ENCODE results near the gene CDC42SE2.
"Not testable (repeated sequence)": the region's sequence is repeated elsewhere in the genome, so short reads cannot be mapped to it uniquely, and the experiment has no call there.

Gene CDC42SE2

DNA sequence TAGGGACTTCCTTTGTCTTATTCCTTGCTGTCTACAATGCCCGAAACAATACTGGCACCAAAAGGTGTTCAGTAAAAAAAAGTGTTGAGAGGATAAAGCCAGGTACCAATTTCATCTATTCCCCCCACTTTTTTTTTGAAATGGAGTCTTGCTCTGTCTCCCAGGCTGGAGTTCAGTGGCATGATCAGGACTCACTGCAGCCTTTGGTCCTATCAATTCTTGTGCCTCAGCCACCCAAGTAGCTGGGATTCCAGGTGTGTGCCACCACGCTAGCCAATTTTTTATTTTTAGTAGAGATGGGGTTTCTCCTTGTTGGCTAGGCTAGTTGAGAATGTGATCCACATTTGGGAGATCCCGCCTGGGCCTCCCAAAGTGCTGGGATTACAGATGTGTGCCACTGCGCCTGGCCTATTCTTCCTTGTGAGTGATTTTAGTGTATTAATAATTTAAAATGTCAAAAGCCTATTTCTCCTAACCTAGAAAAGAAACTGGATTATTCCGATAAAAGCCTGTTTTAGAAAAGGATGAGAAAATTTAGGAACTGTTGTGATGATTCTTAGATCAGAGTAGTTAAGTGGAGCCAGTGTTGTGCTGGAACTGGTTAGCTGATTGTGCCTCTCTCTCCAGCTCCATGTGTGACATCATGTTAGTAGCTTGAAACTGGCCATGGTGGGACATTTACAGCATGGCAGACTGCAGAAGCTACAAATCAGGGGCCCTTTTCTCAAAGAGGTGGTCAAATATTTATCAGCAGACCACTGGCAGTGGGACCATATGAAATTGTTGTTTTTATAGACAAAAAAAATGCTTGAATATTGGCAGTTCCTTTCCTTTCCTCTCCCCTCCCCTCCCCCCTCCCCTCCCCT, 14.3 kb downstream of the CDC42SE2 start:
- no peak for DNase-seq (ENCODE audit: low read depth in 2 of 2)

DNA sequence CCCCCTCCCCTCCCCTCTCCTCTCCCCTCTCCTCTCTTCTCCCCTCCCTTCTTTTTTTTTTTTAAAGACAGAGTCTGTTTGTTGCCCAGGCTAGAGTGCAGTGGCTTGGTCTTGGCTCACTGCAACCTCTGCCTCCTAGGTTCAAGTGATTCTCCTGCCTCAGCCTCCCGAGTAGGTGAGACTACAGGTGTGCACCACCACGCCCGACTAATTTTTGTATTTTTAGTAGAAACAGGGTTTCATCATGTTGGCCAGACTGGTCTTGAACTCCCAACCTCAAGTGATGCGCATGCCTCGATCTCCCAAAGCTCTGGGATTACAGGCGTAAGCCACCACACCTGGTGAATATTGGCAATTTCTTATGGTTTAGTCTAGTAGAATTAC, 14.9 kb downstream of the CDC42SE2 start:
- DNase-seq (ENCODE audit: low read depth in 2 of 2), result not testable (repeated sequence)

DNA sequence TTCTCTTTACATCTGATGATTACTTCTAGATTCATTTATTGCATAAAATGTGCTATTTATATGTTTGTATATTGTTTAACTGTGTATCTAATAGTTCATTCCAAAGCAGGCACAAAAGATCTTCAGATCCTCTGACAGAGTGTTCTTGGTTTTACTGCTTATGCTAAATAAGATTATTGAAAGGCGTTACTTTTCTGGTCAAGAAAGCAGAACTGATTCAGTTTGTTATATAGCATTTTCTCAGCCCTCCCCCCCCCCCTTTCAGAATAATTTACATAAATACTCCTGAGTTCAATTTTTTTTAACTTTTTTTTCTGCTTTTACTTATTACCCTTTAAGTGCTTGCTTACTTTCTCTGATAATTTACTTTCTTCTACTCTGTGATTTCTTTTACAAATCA, 15.4 kb downstream of the CDC42SE2 start:
- DNase-seq (ENCODE audit: low read depth in 2 of 2), result no peak

DNA sequence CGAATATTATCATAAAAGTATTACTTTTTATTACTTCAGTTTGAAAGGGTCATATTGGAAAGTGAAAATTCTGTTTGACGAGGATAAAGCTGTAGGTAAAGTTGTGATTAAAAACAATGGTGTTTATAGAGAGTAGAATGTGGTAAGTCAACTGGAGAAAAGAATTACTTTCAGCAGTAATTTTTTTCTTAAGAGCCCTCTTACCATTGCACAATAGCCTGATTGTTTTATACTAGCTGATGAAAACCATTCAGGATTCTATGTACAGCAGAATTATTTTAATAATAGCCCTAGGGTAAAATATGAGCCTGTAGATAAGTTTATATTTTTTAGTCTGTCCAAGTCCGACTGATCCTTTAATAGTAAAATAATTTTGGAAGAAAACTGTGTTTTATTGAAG, 16.6 kb downstream of the CDC42SE2 start:
- no peak for DNase-seq (ENCODE audit: low read depth in 2 of 2)

DNA sequence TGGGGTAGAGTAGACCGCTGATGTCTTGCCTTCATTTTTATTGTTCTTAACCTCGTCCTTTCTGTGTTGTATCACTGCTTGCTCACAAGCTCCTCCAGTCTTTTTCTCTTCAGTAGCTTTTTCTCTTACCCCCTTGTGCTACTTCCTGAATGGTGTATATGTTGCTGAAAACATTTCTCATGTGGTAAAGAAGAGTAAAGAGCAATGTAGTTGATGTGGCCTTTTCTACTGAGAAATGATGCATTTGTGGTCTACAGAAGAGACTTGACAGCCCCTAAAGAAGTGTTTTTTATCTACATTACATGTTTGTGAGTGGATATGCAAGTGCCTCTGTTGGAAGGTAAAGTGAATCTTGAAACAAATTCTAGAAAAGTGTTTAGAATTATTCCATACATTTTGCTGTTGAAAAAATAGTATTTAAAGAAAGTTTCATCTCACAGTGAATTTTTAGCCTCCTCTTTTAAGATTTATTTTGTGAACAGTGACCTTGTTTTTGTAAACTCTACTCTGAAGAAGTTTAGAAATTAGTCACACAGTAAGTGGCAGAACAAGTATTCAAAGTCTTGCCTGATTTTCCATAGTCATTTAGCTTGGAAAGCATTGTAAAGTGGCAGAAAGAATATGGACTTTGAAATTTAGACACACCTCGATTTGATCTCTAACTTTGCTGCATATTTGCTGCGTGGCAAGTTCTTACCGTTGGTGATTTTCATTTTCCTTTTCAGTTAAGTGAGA, 17.4 kb downstream of the CDC42SE2 start:
- DNase-seq (ENCODE audit: low read depth in 2 of 2), result no peak

DNA sequence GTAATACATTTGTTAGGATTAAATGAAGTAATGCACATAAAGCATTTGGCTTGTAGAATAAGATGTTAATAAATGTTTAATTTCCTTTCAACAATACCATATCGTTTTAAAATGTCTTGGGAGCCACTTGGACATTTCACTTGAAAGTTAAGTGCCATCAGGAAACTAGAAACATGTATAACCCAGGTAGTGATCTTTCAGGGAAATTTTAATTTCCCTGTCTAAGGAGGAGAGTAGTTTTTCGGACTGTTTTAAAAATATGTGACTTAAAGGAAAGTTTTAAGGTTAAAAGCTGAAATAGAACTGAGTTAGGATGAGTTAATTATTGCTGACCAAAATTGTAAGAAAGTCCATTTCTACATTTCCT, 18.0 kb downstream of the CDC42SE2 start:
- DNase-seq (ENCODE audit: low read depth in 2 of 2), result no peak

DNA sequence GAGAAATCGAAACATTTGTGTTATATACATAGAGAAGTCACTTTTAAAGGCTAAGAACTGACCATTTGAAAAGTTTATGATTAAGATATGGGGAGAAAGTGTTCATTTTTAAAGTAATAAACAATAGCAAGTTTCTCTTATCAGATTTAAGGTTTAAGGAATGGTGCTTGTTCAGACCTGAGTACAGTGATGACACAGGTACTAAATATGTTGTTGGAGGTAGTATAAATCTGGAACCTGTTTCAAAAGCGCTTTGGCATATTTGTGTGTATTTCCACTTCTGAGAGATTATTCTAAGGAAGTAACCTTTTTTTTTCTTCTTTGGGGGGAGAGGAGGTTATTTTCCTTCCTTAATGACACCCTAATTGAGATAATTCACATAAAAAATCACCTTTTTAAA, 18.4 kb downstream of the CDC42SE2 start:
- no peak for DNase-seq (ENCODE audit: low read depth in 2 of 2)

DNA sequence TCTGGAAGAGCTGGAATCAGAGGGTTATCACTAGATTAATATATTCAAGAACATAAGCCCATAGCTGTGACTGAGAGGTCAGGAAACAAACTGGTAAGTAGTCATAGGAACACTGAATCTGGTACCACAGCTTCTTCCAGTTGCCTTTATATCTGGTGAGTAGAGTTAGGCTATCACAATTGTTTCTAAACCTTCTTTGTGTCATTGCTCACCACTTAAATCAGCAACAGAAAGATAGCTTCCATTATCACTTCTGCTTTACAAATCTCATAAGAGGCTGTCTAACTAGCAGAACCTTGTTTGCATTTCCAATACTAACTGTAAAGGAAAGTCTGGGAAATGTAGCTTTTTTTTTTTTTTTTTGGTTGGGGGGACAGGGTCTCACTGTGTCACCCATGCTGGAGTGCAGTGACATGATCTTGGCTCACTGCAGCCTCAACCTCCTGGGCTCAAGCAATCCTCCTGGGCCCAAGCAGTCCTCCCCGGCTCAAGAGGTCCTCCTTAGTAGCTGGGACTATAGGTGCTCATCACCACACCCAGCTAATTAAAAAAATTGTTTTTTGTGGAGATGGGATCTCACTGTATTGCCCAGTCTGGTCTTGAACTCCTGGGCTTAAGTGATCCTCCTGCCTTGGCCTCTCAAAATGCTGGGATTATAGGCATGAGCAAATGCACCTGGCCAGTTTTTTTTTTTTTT, 22.0 kb downstream of the CDC42SE2 start:
- no peak for DNase-seq (ENCODE audit: low read depth in 2 of 2)

DNA sequence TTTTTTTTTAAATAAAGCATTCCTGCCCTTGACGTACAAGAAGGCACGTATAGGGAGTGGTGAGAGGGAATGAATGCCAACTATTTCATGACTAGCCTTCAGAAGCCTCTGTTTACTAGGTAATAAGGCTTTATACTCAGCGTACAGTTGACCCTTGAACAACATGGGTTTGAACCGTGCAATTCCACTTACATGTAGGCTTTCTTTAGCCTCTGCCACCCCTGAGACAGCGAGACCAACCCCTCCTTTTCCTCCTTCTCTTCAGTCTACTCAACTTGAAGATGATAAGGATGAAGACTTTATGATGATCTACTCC, 22.5 kb downstream of the CDC42SE2 start:
- DNase-seq (ENCODE audit: low read depth in 2 of 2), result no peak

DNA sequence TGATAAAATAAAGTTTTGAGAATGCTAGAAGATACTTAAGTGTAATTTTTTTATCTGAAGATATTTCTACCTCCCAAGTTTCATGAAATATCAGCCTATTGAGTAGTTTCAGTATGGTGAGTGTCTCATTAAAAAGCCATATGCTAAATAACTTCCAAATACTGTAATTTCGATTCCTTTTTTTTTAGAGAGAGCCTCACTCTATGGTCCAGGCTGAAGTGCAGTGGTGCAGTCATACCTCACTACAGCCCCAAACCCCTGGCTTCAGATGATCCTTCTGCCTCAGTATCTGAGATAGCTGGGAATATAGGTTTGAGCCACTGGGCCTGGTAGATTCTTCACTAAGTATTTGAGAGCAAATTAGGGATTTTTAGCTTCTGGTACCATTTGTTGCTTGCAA, 24.5 kb downstream of the CDC42SE2 start:
- DNase-seq (ENCODE audit: low read depth in 2 of 2), result no peak

DNA sequence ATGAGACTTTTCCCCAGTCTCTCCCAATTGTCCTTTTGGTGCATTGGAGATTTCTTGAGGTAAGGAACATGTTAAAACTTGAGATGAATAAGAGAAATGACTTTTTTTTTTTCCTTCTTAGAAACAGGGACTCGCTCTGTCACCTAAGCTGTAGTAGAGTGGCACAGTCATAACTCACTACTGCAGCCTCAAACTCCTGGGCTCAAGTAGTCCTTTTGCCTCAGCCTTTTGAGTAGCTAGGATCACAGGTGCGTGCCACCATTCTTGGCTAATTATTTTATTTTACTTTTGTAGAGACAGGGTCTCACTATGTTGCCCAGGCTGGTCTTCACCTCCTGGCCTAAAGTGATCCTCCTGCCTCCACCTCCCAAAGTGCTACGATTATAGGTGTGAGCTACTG, 25.9 kb downstream of the CDC42SE2 start:
- no peak for DNase-seq (ENCODE audit: low read depth in 2 of 2)

DNA sequence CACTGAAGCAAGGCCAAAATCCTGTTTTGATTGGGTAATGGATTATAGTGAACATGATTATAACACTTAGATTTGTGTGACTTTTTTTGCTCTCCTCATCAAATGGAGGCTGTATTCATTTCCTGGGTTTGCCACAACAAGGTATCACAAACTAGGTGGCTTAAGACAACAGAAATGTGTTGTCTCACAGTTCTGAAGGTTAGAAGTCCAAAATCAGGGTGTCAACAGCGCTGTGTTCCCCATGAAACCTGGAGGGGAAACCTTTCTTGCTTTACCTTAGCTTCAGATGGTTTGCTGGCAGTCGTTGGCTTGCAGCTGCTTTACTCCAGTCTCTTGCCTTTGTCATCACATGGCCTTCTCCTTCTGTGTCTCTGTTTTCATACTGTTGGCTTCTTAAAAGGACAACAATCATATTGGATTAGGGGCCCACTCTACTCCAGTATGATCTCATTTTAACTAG, 32.4 kb downstream of the CDC42SE2 start:
- DNase-seq (ENCODE audit: low read depth in 2 of 2), result no peak

DNA sequence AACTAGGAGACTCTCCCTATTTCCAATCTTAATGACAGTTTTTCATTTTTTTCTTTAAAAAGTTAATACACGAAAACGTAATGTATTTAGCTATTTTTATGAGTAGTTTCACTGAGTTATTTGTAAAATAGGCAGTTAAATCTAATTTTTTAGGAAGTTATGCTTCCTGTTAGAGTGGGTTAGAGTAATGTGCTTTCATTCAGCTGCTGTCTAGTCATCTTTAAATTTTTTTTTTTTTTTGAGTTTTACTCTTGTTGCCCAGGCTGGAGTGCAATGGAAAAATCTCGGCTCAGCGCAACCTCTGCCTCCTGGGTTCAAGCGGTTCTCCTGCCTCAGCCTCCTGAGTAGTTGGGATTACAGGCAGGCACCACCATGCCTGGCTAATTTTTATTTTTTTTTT, 34.0 kb downstream of the CDC42SE2 start:
- no peak for DNase-seq (ENCODE audit: low read depth in 2 of 2)

DNA sequence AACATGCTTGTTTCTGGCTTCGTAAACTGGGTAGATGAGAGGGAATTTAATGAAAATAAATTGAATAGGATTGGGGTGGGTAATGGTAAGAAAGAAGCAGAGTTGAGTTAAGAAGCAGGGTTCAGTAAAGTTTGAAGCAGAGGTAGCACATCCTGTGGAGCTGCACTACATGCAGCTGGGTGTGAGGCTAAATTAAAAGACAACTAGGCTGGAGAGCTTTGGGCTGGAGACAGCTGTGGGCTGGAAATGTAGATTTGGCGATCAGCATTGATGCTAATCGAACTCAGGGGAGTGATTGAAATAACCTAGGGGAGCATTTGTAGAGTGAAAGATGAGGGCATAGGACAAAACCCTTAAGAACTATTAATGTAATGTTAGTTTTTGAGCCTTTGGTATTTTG, 35.6 kb downstream of the CDC42SE2 start:
- no peak for DNase-seq (ENCODE audit: low read depth in 2 of 2)

DNA sequence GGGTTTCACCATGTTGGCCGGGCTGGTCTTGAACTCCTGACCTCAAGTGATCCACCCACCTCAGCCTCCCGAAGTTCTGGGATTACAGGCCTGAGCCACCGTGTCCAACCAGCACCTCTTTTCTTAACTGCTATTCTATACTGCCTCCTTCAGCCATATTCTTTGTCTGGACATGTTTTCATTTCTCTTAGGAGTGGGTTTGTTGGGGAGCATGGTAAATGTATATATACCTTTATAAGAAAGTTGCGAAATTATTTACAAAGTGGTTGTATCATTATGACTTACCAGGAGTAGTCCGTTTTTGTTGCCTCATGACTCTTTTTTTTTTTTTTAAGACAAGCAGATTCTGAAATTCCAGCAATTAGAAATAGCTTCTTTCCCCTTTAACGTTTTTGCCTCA, 38.7 kb downstream of the CDC42SE2 start:
- no peak for DNase-seq (ENCODE audit: low read depth in 2 of 2)

DNA sequence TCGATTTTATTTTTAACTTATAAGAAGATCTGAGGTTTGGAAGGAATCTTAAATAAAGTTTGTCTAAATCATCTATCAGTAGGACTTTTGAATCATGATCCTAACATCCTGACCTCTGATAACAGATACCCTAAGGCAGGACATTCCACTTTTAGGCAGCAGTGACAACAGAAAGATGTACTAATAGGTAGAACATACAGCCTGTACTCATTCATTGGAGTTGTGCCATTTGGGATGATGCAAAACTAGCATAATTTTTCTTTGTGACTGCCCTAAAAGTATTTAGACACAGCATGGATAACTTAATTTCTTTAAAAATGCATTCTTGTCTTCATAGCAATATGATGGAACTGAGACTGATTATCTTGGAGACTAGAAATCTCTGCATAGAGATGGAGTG, 39.7 kb downstream of the CDC42SE2 start:
- DNase-seq (ENCODE audit: low read depth in 2 of 2), result no peak

DNA sequence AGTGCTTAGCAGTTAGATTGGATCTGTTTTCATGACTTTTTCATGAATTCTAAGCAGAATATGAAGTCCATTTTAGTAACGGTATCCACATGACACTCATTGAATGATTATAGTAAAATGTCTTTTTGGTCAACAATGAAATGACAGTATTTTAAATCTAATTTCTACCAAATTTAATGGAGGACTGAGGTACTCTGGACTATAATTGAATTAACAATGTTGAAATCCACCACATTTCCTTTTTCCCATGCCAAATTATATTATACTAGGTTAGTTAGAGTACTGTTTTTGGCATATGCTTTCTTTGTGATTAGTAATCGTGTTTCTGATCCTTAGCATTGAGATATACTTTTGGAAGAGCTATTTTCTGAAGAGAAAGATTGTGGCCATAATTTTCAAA, 40.6 kb downstream of the CDC42SE2 start:
- DNase-seq (ENCODE audit: low read depth in 2 of 2), result no peak

DNA sequence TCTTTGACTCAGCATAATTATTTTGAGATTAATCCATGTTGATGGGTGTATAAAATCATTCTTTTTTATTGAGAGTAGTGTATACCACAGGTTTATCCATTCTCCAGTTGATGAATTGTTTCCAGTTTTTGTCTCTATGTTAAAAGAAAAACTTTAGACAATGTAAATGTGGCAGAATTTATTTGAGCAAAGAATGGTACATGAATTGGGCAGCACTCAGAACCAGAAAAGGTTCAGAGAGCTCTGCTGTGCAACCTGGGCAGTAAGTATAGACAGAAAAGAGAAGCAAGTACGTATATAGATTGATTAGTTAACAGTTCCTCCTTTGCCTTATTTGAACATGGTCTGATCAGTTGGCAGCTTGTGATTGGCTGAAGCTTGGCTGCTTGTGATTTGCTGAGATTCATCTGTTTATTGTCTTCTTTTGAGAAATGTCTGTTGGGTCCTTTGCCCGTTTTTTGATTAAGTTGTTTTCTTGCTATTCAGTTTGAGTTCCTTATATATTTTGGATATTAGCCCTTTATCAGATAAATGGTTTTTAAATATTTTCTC, 41.4 kb downstream of the CDC42SE2 start:
- no peak for DNase-seq (ENCODE audit: low read depth in 2 of 2)

DNA sequence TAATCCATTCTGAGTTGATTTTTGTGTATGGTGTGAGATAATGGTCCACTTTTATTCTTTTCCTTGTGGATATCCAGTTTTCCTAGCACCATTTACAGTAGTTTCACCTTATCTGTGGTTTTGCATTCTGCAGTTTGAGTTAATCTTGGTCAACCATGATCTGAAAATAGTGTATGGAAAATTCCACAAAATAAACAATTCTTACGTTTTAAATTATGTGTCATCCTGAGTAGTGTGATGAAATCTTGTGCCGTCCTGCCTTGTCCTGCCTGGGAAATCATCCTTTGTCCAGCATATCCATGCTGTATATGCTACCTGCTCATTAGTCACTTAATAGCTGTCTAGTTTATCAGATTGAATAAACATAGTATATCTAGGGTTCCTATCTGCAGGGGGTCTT, 42.1 kb downstream of the CDC42SE2 start:
- no peak for DNase-seq (ENCODE audit: low read depth in 2 of 2)

DNA sequence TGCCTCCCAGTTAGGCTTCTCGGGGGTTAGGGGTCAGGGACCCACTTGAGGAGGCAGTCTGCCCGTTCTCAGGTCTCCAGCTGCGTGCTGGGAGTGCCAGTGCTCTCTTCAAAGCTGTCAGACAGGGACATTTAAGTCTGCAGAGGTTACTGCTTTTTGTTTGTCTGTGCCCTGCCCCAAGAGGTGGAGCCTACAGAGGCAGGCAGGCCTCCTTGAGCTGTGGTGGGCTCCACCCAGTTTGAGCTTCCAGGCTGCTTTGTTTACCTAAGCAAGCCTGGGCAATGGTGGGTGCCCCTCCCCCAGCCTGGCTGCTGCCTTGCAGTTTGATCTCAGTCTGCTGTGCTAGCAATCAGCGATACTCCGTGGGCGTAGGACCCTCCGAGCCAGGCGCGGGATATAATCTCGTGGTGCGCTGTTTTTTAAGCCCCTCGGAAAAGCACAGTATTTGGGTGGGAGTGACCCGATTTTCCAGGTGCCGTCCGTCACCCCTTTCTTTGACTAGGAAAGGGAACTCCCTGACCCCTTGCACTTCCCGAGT, 48.5 kb downstream of the CDC42SE2 start:
- DNase-seq (ENCODE audit: low read depth in 2 of 2), result not testable (repeated sequence)

DNA sequence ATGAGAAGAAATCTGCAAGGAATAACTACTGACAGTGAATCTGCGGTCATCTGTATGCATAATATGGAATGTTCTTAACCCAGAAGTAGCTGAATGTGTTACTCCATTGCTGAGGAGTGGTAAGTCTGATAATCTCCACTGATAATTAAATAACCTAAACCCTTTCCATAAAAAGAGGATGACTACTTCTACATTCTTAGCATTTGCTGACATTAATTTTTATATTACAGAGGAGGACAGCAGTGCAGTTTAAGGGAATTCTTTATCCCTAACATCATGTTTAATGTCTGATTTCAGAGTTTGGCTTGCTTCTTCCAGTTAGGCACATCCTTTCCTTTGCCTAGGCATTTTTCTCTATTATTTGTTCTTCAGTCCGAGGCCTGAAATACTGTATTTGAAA, 52.2 kb downstream of the CDC42SE2 start:
- DNase-seq (ENCODE audit: low read depth in 2 of 2), result no peak

DNA sequence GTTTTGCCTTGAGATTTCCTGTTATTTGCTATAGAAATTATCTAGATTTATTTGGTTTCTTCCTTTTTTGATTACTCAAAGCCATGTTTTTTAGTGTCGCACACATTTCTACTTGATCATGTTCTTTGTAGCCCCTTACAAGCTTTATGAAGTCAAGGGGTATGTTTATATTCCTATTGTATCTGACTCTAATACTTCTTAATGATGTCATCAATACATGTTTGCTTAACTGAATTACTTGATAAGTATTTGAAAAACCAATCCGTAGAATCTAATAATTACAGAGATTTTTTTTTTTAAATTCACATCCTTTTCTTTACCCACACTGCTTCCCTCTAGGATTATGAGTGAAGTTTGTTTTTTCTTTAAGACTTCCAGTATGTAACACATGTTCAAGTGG, 53.0 kb downstream of the CDC42SE2 start:
- DNase-seq (ENCODE audit: low read depth in 2 of 2), result no peak
